ENCODE results near the gene ZNF568.

- TF ChIP-seq NRF1 (IDR thresholded peaks at IDR 0.05; ENCODE audit: low read depth, low read length) (no peak), EZH2phosphoT487 (IDR thresholded peaks at IDR 0.05; ENCODE audit: borderline replicate concordance, low read depth) (no peak), MXI1 (IDR thresholded peaks at IDR 0.05; ENCODE audit: low read depth, low read length) (peak; percentile 68), FOXM1 (IDR thresholded peaks at IDR 0.05; ENCODE audit: low read depth) (no peak), RAD21 (IDR thresholded peaks at IDR 0.05; ENCODE audit: low read length) (peak; percentile 84), CHD2 (IDR thresholded peaks at IDR 0.05; ENCODE audit: low read length, partially characterized antibody) (no peak), POLR2AphosphoS5 (IDR thresholded peaks at IDR 0.05; ENCODE audit: low read depth, low read length) (no peak)
- TF ChIP-seq, protein P1, sequence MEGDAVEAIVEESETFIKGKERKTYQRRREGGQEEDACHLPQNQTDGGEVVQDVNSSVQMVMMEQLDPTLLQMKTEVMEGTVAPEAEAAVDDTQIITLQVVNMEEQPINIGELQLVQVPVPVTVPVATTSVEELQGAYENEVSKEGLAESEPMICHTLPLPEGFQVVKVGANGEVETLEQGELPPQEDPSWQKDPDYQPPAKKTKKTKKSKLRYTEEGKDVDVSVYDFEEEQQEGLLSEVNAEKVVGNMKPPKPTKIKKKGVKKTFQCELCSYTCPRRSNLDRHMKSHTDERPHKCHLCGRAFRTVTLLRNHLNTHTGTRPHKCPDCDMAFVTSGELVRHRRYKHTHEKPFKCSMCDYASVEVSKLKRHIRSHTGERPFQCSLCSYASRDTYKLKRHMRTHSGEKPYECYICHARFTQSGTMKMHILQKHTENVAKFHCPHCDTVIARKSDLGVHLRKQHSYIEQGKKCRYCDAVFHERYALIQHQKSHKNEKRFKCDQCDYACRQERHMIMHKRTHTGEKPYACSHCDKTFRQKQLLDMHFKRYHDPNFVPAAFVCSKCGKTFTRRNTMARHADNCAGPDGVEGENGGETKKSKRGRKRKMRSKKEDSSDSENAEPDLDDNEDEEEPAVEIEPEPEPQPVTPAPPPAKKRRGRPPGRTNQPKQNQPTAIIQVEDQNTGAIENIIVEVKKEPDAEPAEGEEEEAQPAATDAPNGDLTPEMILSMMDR (IDR thresholded peaks at IDR 0.05) = peak; percentile 56
Observed at GRCh38 chr19:36973021-36973843, 57.1 kb downstream of the ZNF568 start.

Measured in SK-N-SH (cell line).